GM19025 (cell line): ENCODE data around the gene PCBD2.
"Not testable (repeated sequence)": the region's sequence is repeated elsewhere in the genome, so short reads cannot be mapped to it uniquely, and the experiment has no call there.

Experiments
- ATAC-seq: cut with Tn5 transposase; IDR thresholded peaks from one replicate; pipeline ENCODE4 v1.9.1; 2021; ENCODE audit warnings: mild to moderate bottlenecking, low read depth, moderate library complexity; ENCODE audit not compliant: unreplicated experiment

The PCBD2 gene

DNA sequence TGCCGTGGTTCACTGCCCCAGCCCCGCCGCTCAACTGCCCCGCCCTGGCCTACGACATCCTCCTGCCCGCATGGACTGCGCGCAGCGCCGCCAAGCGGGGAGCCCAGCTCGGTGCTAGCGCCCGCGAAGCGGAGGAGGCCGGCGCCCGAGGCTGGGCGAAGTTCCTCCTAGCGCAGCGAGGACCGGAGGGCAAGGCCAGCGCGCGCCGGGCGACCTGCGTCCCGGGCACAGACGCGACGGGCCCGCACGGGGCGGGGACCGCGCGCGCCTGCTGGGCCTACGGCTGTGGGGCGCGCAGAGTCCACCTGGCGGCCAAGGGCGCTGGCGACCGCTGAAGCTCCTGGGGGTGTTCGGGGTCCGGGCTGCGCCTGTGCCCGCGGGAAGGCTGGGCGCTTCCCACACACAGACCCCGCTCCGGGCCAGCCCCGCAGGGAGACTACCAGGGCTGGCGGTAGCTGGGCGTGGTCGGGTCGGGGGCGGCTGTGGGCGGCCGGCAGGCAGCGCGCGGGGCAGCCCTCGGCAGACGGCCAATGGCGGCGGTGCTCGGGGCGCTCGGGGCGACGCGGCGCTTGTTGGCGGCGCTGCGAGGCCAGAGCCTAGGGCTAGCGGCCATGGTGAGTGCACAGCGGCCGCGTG lies at the start of gene PCBD2:
Gene PCBD2, plus strand, starts transcription at position 522 of the 636 bp plus-strand sequence. Its CDS starts 9 bp downstream, at position 531.
- ATAC-seq: peak; percentile 84

GRCh38 chr5:134856465-134856864 lies 48.5 kb upstream of the PCBD2 start:
- ATAC-seq: not testable (repeated sequence)

- ATAC-seq: no peak
These were observed 47.5 kb upstream of the PCBD2 start for GRCh38 chr5:134857401-134857800.

GRCh38 chr5:134864707-134865106 lies 40.2 kb upstream of the PCBD2 start:
- ATAC-seq: no peak

GRCh38 chr5:134873494-134873893 lies 31.4 kb upstream of the PCBD2 start:
- ATAC-seq: no peak

DNA sequence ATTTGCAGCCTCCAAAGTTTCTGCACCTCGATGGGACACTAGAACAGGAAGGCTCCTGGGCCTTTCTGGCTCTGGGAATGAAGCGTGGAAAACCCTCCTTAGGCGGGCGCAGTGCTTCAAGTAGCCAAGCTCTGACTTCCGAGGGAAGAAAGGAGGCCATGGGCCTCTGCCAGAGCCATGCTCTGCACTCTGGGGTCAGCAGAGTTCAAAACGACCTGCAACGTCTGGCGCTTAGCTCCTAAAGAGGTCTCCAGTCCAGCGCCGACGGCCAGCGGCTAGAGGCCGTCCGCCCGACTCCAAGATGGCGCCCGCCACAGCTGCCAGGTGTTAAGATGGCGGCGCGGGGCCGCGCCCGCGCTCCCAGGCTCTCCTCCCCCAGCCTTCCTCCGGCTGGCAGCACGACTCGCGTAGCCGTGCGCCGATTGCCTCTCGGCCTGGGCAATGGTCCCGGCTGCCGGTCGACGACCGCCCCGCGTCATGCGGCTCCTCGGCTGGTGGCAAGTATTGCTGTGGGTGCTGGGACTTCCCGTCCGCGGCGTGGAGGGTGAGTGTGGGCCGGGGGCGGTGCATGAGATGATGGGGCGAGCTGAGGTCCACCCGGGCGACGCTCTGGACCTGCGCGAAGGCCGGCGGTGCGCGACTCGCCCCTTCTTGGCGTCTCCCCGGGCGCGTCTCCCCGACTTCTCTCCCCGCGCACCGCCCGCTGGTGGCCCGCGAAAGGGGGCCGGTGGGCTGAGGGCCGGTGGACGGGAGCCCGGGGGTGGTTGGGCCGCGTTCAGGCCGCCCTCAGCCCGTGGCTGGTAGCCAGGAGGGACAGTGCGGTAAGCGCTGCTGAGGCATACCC lies 30.7 kb upstream of the PCBD2 start, which contains the start of gene TXNDC15:
Gene TXNDC15, plus strand, starts transcription at position 385 of the 844 bp plus-strand sequence. Its CDS starts 57 bp downstream, at position 442.
- ATAC-seq: peak; percentile 81

DNA sequence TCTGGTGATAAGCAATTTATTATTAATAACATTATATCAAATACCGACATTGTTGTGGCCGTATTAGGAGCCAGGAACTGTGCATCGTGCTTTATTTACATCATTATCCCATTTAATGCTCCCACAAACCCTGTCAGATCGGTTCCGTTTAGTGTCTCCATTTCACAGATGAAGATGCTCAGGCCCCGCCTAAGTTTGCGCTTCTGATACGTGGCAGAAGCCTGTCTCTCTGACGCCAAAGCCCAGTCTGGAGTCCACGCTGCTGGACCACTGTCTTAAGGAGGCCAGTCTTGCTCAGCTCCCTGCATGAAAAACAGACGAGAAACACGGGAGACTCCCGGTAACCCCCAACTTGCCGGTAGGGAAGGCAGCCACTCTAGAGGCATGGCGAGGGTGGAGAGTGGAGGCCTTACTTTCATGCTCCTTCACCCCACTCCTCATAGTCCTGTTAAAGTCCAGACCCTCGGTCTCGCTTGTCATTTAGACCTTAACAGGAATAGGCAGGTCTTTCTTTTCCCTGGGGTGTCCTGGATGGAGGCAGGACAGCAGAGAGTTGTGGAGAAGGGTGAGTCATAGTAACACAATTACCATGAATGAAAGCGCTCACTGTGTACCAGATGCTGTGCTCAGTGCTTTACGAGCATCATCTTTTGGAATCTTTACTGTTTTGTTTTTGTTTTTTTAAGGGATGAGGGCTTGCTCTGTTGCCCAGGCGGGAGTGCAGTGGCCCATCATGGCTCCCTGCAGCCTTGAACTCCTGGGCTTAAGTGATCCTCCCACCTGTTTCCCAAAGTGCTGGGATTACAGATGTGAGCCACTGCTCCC lies 29.9 kb upstream of the PCBD2 start:
- peak; percentile 18 for ATAC-seq

DNA sequence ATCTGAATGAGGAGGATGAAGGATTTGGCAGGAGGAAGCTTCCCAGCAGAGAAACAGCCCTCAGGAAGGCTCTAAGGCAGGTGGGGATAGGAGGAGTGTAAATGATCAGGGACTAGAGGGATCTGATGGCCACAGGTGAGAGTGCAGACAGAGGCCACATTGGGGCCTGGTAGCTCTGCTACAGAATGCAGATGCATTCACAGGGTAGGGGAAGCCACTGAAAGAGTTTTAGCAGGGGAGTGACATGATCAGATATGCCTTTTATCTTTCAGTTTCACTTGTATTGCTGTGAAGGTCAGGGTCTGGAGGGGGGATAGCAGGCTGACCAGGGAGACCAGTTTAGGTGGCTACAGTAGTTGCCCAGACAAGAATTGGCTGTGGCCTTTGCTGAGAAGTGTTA lies 27.8 kb upstream of the PCBD2 start:
- no peak for ATAC-seq

- ATAC-seq: no peak
These were observed 26.5 kb upstream of the PCBD2 start for GRCh38 chr5:134878403-134878802.

- no peak for ATAC-seq
These were observed 25.5 kb upstream of the PCBD2 start for GRCh38 chr5:134879456-134879855.

DNA sequence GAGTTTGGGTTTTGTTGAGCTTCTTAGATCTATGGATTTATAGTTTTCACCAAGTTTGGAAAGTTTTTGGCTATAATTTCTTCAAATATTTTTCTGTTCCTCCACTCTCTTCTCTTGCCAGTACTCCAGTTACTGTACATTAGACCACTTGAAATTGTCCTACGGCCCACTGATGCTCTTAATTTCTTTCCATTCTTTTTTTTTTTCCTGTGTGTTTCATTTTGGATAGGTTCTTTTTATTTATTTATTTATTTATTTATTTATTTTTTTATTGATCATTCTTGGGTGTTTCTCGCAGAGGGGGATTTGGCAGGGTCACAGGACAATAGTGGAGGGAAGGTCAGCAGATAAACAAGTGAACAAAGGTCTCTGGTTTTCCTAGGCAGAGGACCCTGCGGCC lies 24.0 kb upstream of the PCBD2 start:
- not testable (repeated sequence) for ATAC-seq

DNA sequence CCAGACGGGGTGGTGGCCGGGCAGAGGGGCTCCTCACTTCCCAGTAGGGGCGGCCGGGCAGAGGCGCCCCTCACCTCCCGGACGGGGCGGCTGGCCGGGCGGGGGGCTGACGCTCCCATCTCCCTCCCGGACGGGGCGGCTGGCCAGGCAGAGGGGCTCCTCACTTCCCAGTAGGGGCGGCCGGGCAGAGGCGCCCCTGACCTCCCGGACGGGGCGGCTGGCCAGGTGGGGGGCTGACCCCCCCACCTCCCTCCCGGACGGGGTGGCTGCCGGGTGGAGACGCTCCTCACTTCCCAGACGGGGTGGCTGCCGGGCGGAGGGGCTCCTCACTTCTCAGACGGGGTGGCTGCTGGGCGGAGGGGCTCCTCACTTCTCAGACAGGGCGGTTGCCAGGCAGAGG lies 23.2 kb upstream of the PCBD2 start:
- not testable (repeated sequence) for ATAC-seq

- no peak for ATAC-seq
These were observed 17.3 kb upstream of the PCBD2 start for GRCh38 chr5:134887593-134888159.

GRCh38 chr5:134889335-134889734 lies 15.6 kb upstream of the PCBD2 start:
- ATAC-seq: no peak

DNA sequence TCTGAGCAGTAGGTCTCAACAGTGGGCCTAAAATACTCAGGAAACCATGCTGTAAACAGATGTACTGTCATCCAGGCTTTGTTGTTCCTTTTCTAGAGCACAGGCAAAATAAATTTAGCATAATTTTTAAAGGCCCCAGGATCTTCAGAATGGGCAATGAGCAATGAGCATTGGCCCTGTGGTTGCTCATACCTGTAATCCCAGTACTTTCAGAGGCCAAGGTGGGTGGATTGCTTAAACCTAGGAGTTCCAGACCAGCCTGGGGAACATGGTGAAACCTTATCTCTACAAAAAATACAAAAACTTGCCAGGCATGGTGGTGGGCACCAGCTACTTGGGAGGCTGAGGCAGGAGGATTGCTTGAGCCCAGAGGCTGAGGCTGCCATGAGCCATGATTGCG lies 13.5 kb upstream of the PCBD2 start:
- no peak for ATAC-seq

DNA sequence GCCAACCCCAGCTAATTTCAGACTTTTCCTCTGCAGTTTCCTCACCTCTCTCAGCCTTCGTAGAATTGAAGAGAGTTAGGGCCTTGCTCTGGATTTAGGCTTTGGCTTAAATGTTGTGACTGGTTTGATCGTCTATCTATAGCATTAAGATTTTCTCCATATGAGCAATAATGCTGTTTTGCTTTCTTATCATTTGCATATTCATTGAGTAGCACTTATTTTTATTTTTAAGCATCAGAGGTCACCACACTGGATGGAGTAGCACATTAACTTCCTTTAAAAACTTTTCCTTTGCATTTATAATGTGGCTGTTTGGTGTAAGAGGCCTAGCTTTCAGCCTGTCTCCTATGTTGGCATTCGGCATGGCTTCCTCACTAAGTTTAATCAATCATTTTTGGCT lies 12.6 kb upstream of the PCBD2 start:
- no peak for ATAC-seq

DNA sequence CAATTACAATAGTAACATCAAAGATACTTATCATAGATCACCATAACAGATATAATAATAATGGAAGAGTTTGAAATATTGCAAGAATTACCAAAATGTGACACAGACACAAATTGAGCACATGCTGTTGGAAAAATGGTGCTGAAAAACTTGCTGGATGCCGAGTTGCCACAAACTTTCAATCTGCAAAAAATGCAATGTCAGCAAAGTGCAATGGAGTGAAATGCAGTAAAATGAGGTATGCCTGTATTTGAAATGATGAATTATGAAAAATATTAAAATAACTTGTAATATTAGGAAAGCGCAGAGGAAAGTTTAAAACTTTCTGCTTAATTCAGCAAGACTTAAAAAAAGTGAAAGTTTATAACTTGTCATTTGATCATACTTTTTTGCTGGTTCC lies 12.0 kb upstream of the PCBD2 start:
- no peak for ATAC-seq

- no peak for ATAC-seq
These were observed 11.0 kb upstream of the PCBD2 start for GRCh38 chr5:134893748-134894505.

DNA sequence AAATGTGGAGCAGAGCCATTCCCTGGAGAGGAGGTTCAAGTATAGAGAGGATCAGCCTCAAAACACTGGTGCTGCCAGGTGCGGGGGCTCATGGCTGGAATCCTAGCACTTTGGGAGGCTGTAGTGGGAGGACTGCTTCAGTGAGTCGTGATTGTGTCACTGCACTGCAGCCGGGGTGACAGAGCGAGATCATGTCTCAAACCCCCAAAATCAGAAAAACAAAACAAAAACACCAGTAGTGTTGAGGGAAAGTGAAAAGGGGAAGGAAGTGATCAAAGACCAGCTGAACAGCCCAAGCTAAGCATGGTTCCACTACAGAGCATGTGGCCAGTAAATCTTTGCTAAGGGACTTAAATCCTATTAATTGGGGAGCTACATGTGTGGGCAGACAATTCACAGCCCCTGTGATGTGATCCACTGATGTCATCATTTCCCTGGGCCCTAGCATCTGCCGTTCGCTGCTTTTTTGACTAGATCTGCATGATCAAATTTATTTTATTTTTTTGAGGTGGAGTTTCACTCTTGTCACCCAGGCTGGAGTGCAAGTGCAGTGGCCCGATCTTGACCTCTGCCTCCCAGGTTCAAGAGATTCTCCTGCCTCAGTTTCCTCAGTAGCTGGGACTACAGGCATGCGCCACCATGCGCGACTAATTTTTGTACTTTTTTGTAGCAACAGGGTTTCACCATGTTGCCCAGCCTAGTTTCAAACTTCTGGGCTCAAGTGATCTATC lies 2.7 kb upstream of the PCBD2 start:
- ATAC-seq: no peak
